ENCODE measurements around the gene MYBL2.

DNA sequence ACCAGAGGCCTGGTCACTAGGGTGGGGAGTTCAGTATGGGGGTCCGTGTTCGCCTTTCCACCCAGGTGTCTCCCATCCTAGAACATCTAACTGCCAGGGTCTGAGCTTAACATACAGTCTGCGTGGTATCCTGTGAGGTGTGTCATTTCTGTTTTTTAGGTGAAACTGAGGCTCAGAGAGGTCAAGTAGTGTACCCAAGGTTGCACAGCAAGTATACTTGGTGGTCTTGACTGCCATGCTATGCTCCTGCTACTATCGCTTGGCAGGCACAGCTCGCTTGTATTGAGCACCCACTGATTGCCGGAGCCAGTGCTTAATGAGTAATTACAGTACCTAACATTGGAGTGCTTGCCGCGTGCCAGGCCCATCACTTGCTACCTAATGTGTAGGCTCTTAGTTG lies 33.7 kb downstream of the MYBL2 start:
- no peak for TF ChIP-seq CTCF (IDR thresholded peaks at IDR 0.05)
- no peak for TF ChIP-seq SIN3A (IDR thresholded peaks at IDR 0.05; ENCODE audit: borderline replicate concordance, insufficient read depth, low read depth, low read length)
- no peak for TF ChIP-seq POLR2AphosphoS5 (IDR thresholded peaks at IDR 0.05; ENCODE audit: low read depth, low read length)
- no peak for TF ChIP-seq REST (IDR thresholded peaks at IDR 0.05; ENCODE audit: insufficient read depth in 1 of 2, low read depth in 2 of 2, low read length in 1 of 2)
